Astrocyte of the hippocampus (primary cell): ENCODE data around the gene ABCB1.
"Not testable (repeated sequence)": the region's sequence is repeated elsewhere in the genome, so short reads cannot be mapped to it uniquely, and the experiment has no call there.

ENCODE experiments used
- DNase-seq: peaks from one replicate; pipeline ENCODE4 v3.0.0; 2011; ENCODE audit warnings: low read depth, low spot score

Gene ABCB1

GRCh38 chr7:87473986-87474385 is 126.7 kb downstream of the ABCB1 start:
- DNase-seq, result no peak

- DNase-seq, result no peak
Measured at GRCh38 chr7:87473192-87473591, 127.5 kb downstream of the ABCB1 start.

- DNase-seq, result no peak
Measured at GRCh38 chr7:87471473-87471872, 129.2 kb downstream of the ABCB1 start.

- not testable (repeated sequence) for DNase-seq
Measured at GRCh38 chr7:87469204-87469603, 131.5 kb downstream of the ABCB1 start.

- DNase-seq, result not testable (repeated sequence)
Measured at GRCh38 chr7:87465534-87465880, 135.2 kb downstream of the ABCB1 start.

- DNase-seq, result not testable (repeated sequence)
Measured at GRCh38 chr7:87464830-87465533, 135.7 kb downstream of the ABCB1 start.

GRCh38 chr7:87463982-87464381 is 136.7 kb downstream of the ABCB1 start:
- DNase-seq, result no peak

GRCh38 chr7:87460444-87460843 is 140.2 kb downstream of the ABCB1 start:
- not testable (repeated sequence) for DNase-seq

GRCh38 chr7:87459941-87460340 is 140.7 kb downstream of the ABCB1 start:
- no peak for DNase-seq

GRCh38 chr7:87458148-87458547 is 142.5 kb downstream of the ABCB1 start:
- DNase-seq, result peak; percentile 18

- no peak for DNase-seq
Measured at GRCh38 chr7:87456247-87456646, 144.4 kb downstream of the ABCB1 start.
